ENCODE measurements around the gene ARF1.
A peak's percentile ranks its signal among the peaks of the same experiment; 100 is the strongest.

Gene ARF1

DNA sequence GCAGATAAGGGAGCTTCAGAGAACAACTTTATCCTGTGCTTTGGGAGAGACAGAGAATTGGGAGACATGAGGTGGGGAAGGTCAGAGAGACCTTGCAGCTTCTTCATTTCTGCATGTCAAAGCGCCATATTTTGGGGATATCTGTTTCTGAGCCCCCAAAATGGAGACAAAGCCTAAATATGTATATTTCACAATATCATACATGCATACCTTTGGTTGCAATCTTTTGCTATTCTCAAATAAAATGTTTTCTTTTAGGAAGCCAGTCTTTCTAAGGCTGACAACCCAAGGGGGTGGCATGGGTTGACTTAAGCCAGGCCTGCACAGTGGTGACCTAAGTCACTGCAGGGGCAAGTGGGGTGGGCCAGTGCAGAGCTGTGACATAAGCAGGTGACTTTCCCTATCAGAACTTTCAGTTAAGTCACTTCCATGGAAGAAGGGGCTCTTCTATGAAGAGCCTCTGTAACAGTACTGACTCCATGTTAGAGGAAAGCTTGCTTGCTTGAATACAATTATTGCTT is 40.5 kb downstream of the ARF1 start:
- no peak for DNase-seq (ENCODE audit: low read depth in 2 of 2)

DNA sequence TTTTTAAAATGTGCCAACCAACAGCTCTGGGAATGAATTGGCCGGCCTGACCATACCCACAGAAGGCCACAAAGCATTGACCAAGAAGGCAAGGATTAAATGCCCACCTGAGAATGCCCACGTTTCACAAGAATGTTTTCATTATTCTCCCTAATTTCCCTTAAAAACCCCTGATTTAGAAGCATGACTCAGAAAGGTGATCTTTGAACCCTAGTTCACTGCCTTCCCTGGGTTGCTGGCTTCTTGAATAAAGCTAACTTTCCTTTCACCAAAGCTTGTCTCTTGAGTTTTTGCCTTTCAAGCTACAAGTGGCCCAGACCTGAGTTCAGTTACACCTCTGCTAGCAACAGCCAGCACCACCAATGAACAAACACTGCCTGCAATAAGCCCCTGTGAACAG is 41.0 kb downstream of the ARF1 start:
- DNase-seq (ENCODE audit: low read depth in 2 of 2) = no peak

DNA sequence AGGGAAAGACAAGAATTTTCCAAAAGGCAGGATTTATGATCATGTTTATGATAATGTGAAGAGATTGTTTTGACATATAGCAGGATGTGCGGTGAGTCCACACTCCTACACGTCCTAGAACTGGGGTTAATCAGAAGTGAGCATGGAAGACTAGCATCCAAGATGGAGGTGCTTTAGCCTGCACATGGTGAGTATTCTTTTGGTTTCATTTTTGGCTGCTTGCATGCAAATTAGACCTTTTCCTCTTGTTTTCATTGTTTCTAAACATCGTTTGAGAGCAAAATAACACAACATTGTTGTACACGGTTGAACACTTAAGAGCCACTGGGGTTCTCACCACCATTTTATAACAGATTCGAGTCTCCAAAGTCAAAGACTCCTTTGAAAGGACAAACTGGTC is 42.7 kb downstream of the ARF1 start:
- DNase-seq (ENCODE audit: low read depth in 2 of 2) = no peak

DNA sequence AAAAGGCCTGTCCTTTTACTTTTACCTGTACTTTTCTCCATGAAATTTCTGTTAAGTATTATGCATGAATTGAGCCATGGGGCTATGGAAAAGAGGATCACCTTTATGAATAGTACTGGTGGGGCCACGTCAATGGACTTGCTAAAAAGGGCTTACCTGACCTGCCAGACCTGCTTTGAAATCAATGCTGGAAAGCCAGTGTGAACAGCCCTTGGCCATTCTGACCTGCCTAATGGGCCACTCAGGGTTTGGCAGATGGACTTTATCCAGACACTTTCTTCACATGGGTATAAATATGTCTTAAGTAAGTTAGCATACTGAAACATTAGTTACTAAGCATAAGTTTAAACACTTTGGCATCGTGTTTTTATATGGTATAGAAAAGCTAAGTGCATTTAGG is 49.3 kb downstream of the ARF1 start:
- DNase-seq (ENCODE audit: low read depth in 2 of 2) = no peak

DNA sequence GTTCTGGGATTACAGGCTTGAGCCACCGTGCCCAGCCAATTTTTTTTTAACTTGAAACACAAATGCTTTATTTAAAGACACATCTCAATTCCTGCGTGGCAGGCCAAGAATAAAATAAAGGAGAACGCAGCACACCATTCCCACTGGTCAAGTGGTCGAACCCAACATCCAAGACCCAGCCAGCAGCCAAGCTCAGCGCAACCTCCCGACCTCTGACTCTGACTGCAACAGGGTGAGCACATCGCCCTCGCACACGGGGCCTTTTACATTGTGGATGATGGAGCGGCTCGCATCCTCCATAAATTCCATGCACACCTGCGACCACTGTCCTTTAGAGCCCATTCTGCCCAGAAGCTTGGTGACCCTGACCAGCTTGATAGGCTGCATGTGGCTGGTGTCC is 52.1 kb downstream of the ARF1 start:
- DNase-seq (ENCODE audit: low read depth in 2 of 2) = no peak

DNA sequence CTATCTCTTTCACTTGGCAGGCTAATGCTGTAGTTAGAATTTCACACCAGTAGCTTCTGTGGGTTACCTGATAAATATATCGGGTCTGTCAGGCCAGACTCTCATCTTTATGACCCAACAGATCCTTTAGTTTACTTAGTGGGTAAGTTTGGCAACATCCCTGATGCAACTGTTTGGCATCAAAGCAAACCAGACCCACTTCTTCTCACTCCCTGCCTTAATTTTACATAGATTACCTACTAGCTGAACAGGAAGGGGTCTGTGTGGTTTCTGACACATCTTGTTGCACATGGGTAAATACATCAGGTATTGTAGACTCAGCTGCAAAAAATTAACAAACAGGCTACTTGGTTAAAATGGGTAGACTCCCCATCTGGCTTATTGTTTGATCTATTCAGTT is 54.4 kb downstream of the ARF1 start:
- DNase-seq (ENCODE audit: low read depth in 2 of 2) = no peak

DNA sequence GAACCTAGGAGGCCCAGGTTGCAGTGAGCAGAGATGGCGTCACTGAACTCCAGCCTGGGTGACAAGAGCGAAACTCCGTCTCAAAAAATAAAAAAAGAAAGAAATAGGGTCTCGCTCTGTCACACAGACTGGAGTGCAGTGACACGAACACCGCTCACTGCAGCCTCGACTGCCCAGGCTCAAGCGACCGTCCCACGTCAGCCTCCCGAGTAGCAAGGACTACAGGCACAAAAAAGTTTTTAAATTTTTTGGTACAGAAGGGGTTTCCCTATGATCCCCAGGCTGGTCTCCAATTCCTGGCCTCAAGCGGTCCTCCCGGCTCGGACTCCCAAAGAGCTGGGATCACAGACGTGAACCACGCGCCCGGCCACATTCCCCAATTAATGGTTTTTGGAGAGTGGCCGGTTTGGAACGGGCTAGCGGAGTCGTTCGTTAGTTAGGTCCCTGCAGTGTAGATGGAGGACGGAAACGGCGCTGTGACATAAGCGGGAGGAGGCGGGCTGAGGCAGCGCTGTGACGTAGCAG is 57.0 kb downstream of the ARF1 start:
- no peak for DNase-seq (ENCODE audit: low read depth in 2 of 2)

DNA sequence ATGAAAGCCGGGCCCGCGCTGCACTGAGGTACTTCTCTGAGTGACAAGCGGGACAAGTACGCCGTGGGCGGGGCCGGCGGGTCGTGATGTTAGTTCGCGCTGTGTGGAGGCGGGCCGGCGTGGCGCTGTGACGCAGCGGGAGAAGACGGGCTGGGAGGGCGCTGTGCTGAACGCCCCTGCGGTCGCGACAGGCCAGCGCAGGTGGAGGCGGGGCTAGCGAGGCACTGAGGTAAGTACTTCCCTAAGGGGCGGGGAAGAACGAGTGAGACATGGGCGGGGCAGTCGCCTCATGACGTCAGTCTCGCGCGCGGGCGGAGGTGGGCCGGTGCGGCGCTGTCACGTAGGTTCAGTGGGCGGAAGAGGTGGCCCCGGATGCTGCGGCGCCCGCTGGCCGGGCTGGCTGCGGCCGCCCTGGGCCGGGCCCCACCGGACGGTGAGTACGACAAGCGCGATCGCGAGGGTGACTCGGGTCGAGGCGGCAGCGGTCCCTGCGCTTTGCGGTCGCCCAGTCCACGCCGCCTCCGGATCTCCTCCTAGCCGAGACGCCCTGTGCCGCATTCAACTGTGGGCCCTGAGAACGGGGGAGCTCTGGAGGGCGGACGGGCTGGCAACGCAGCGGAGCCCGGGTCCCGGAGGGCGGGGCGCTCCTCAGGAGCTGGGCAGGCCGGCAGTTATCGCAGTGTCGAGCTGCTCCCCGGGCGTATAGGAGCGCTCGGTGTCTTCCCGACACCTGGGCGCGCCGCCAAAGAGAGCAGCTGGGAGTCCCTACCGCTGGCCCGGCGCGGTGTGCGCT is 57.6 kb downstream of the ARF1 start, which contains the start of gene GUK1:
Gene GUK1, plus strand, starts transcription at position 349 of the 793 bp plus-strand sequence. Its CDS starts 24 bp downstream, at position 373.
- peak; percentile 99 to 100 for DNase-seq (ENCODE audit: low read depth in 2 of 2)

DNA sequence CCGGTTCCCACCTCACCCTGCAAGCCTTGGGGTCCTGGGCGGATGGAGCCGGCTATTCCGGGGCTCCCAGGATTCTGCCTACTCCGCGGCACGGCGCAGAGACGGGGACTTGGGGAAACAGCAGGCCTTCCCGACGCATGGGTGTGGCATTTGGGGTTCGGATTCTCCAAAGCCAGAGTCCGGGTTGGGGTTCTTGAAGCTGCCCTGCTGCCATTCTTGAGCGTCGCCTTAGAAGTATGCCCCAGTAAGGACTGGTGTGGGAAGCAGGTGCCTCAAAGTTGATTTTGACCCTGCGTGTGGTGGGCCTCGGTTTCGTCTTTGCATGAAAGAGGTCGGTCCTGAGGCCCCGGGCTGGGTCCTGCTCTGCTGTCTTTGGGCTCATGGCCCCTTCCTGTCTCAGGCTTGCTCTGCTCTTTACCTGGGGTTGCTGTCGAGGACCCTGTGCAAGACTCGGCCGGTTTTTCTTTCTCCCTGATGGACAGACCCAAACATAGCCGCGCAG is 58.3 kb downstream of the ARF1 start:
- no peak for DNase-seq (ENCODE audit: low read depth in 2 of 2)

DNA sequence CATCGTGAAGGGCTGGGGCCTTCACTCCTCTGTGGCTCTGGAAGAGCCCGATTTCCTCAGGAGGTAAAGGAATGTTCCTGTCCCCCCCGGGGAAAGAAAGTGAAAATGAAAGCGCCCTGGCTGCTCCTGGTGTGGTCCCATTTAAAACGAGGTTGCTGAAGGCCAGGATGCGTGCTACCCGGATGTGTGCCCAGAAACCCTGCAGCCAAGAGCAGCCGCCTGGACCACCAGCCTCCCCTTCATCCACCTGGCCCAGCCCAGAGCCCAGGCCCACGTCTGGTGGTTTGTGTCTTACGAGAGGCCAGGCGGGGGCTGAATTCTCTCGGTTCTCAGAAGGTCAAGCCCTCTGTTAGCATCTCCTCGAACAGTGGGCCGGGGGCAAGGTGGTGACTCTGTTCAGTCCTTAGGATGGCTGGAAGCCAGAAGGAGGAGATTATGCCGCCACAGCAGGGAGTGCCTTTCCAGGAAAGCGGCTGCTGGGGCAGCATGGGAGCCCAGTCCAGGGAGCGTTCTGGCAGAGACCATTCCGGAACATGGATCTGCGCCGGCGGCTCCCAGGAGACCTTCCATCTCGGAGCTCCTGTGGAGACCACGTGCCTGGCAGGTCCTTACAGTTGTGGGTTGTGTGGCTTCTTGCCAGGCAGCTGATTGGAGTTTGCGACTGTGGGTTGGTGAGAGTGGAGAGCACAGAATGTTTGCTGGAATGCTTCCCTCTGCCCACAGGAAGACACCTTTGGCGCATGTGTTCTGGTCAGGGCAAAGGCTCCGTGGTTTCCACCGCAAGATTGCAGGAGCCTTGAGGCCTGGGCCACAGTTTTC is 58.9 kb downstream of the ARF1 start:
- no peak for DNase-seq (ENCODE audit: low read depth in 2 of 2)

DNA sequence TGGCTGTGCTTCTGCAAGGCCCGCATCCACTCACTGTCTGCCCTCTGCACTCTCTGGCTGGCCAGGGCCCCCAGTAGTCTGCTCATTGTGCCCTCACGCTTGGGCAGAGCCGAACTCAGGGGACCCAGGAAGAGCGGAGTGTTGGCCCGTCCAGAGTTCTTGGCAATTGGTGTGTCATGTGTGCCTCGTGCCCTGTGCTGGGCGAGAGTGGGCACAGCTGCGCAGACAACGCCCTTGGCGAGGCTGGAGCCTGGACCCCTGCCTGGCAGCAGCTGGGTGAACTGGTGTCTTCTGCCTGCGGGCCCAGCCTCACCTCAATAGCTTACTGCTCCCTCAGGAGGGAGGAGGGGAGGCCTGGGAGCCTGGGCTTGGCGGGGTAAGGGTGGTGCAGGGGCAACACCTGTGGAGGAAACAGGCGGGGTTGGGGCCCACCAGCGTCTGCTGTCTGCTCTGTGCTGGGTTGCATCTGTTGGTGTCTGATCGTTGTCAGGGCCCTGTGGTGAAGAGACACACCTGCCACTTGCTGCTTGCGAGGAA is 59.7 kb downstream of the ARF1 start:
- DNase-seq (ENCODE audit: low read depth in 2 of 2) = no peak

DNA sequence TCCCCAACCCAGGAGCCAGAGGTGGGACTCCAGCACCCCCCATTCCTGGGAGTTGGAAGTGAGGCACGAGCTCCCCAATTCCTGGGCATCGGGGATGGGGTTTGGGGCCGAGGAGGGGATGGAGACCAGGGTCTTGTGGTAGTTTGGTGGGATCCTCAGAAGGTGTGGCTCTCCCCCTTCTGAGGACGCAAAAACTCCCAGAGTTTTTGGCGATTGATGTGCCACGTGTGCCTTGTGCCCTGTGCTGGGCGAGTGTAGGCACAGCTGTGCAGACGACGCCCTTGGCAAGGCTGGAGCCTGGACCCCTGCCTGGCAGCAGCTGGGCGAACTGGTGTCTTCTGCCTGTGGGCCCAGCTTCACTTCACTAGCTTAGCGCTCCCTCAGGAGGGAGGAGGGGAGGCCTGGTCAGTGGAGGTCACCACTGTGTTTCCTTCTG is 60.2 kb downstream of the ARF1 start:
- no peak for DNase-seq (ENCODE audit: low read depth in 2 of 2)

DNA sequence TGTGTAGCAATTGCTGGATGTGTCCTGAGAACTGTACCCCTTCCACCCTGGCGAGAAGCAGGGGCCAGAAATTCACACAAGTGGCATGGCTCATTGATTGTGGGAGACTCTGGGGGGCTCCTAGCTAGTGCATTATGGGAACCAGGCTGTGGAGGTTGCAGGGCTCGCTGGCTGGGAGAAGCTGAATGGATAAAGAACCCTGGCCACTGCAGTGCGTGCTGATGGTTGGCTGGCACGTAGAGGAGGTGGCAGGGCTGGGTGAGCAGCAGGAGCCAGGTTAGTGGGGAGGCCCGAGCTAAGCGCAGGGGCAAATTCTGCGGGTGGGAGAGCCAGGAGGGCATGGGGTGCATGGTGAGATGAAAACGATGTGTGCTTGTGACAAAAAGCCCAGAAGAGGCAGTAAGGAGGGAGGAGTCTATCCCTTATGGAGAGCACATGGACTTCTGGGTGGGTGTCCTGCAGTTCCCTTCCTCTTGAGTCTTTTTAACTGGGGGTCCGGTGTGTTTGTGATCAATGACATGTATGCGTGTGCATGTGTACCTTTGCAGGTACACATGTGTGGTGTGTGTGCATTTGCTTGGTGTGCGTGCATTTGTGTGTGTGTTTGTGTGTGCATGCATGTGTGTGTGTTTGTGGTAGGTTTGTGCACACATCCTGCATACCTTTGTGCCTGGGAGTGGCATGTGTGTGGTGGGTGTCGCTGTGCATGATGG is 61.1 kb downstream of the ARF1 start:
- DNase-seq (ENCODE audit: low read depth in 2 of 2) = no peak

DNA sequence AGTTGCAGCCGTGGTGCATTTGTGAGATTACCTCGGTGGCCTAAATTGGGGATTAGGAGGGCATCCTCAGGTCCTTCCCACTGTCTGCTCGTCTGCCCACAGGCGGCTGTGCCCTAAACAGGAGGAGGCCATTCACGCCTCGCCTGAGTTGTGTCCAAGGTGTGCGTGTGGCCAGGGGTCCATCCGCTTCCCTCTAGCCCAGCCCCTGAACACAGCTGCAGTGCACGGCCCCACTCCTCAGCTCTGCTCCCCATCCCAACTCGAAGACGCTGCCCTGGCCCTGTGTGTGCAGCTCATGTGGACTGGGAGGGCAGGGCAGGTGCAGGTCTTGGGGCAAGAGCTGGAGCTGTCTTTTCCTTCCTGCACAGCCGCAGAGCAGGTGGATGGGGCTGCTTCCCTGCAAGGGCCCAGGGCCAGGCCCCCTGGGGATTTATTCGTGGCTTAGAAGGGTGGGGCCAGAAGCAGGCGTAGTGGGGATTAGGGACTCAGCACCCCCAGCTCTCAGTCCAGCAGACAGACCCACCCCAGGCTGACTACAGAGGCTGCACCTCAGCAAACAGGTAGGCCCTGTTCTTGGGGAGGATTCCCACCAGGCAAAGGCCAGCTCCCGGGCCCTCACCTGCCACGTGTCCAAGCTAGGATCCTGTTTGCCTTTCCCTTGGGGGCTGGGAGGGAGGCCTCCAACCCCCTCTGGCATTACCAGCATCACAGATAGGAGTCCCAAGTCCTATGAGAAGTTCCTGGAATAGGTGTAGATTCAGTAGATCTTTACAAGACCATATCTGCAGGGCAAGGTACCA is 61.9 kb downstream of the ARF1 start:
- DNase-seq (ENCODE audit: low read depth in 2 of 2) = no peak

DNA sequence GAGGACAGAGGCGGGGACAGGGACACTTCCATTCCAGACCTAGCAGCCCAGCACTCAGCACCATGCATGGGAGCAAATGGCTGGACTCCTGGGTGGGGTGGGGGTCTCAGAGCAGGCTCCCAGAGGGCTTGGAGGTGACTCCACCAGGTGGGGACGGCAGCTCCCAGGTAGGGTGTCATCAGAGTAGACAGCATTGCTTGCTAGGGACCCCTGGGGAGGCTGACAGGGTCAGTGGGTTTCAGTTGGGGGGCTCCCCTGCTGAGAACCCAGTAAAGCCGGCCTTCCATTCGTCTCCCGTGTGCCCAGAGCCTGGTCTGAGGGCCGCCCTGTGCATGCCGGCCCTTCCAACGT is 62.5 kb downstream of the ARF1 start:
- DNase-seq (ENCODE audit: low read depth in 2 of 2) = no peak

DNA sequence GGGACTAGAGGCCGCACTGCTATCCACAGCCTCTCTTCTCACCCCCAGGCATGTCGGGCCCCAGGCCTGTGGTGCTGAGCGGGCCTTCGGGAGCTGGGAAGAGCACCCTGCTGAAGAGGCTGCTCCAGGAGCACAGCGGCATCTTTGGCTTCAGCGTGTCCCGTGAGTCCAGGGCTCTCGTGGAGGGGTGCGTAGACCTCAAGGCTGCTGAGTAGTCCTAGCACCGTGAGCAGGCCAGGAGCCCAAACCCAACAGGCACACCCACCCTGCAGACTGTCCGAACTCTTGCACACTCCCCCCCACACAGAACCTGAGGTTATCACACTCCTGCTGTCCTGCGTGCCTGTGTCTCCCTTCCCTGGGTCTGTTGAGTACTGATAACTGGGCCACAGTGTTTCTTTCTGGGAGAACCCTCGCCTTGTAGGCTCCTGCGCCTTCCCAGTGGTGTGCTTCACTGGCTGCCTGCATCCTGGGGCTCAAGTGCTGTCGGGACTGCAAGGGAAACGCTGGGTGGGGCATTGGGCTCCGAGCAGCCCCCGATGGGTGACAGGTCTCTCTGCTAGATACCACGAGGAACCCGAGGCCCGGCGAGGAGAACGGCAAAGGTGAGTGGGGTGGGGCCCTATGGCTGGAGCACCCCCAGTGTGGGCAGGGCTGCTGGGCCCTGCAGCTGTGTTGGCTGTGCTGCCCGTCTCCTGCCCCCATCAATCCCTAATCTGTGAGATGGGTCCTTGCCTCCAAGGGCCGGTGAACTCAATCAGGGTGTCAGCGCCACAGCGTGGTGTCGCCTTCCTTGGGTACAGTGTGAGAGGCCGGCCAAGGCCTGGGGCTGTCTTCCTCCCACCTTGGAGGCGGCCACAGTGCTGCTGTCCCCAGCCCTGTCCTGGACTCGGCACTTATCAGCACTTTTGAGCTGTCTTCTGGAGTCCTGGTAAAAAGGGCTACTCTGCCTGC is 63.2 kb downstream of the ARF1 start:
- no peak for DNase-seq (ENCODE audit: low read depth in 2 of 2)

DNA sequence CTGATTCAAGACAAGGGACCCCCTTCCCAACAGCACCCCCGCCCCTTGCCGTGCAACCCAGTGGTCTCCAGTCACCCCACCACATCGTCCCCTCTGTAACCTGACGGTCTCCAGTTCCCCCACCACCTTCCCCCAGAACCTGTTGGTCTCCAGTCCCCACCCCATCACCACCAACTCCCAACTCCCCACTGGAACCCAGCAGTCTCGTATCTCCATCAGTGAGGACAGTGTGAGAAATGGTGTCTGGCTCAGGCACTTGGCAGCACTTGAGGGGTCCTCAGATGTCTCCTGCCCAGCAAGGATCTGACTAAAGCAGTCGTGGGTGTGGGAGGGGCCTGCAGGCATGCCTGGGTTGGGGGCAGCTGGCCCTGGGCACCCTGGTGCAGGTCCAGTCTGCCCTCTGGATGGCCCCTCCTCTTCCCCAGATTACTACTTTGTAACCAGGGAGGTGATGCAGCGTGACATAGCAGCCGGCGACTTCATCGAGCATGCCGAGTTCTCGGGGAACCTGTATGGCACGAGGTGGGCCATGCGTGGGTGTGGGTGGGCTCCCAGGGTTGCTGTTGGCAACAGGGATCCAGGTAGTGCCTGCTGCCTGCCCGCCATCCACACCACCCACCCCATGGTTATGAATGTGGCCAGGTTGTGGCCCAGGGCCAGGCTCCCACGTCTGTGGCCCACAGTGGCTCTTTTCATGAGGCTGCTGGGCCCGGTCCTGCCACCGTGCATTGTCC is 64.1 kb downstream of the ARF1 start:
- DNase-seq (ENCODE audit: low read depth in 2 of 2) = no peak

DNA sequence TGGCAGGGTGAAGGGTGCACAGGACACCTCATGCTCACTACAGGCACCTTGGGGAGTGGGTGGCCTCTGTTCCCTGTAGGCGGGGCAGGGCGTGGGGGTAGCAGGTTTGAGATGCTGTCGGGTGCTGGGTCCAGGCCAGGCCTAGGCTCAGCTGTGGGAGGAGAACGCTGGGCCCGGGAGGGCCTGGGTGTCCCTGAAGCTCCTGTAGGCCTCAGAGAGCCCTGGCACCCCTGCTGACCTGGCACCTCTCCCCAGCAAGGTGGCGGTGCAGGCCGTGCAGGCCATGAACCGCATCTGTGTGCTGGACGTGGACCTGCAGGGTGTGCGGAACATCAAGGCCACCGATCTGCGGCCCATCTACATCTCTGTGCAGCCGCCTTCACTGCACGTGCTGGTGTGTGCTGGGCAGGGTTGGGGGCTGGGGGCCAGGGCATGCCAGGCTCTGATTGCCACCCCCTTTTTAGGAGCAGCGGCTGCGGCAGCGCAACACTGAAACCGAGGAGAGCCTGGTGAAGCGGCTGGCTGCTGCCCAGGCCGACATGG is 64.7 kb downstream of the ARF1 start:
- DNase-seq (ENCODE audit: low read depth in 2 of 2) = no peak

DNA sequence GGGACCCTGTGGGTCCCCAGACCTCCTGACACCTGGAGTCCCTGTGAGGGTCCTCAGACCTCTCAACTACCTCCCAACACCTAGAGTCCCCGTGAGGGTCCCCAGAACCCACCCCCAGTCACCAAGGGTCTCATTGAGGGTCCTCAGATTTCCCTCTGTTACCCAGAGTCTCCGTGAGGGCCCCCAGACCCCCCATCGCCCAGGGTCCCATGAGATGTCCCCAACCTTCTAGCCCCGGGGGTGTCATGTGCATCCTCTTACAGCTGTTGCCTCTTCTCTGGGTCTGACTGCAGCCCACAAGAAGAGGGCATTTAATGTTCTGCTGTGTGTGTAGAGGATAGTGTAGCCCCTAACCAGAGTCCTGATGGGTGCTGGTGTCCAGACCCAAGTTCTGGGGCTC is 65.3 kb downstream of the ARF1 start:
- DNase-seq (ENCODE audit: low read depth in 2 of 2) = no peak
